Measurements from ENCODE around the gene AKNA. TPM values are rescaled to one million over a fixed set of nuclear protein-coding genes. Genes with fewer than 3 reads are reported as not detected.

Gene AKNA
- total and polyA plus RNA-seq, 2 donors from 2014 or later = 6.1 to 52.1 TPM

GRCh38 chr9:114419796-114420195 is 32.0 kb upstream of the AKNA start:
- Histone ChIP-seq H3K27me3 (ENCODE audit: control insufficient read depth, insufficient read depth, low read length) (no peaks in the 10 kb centered on the region), H3K4me3 (ENCODE audit: low read length in 3 of 3) (no peak overlapping the region), H3K4me1 (ENCODE audit: control insufficient read depth in 2 of 3, insufficient read depth in 2 of 3, low read depth in 1 of 3, low read length in 3 of 3) (no peaks in the 10 kb centered on the region), H3K9me3 (ENCODE audit: control insufficient read depth in 2 of 3, insufficient read depth in 1 of 3, low read length in 3 of 3) (no peaks in the 10 kb centered on the region), H3K36me3 (ENCODE audit: control insufficient read depth in 2 of 3, insufficient read depth in 3 of 3, low read length in 3 of 3) (no peaks in the 10 kb centered on the region), H3K9ac (ENCODE audit: low read length in 3 of 3) (no peak overlapping the region), H3K27ac (ENCODE audit: low read depth in 2 of 2, low read length in 2 of 2) (no peak overlapping the region)
- intact Hi-C loops (cut with DNase I) = no loop called here
- DNase-seq (no peak), FAIRE-seq (no peak)
- no peak for TF ChIP-seq CTCF (IDR thresholded peaks at IDR 0.05; ENCODE audit: borderline replicate concordance, extremely low read depth, insufficient read depth)

- intact Hi-C loops (cut with DNase I) = no loop called here
- Histone ChIP-seq H3K4me1 (ENCODE audit: control insufficient read depth in 2 of 3, insufficient read depth in 2 of 3, low read depth in 1 of 3, low read length in 3 of 3) (no peaks in the 10 kb centered on the region), H3K9ac (ENCODE audit: low read length in 3 of 3) (no peak overlapping the region), H3K27me3 (ENCODE audit: control insufficient read depth, insufficient read depth, low read length) (no peaks in the 10 kb centered on the region), H3K36me3 (ENCODE audit: control insufficient read depth in 2 of 3, insufficient read depth in 3 of 3, low read length in 3 of 3) (no peaks in the 10 kb centered on the region), H3K27ac (ENCODE audit: low read depth in 2 of 2, low read length in 2 of 2) (no peak overlapping the region), H3K4me3 (ENCODE audit: low read length in 3 of 3) (no peak overlapping the region), H3K9me3 (ENCODE audit: control insufficient read depth in 2 of 3, insufficient read depth in 1 of 3, low read length in 3 of 3) (no peaks in the 10 kb centered on the region)
- no peak for TF ChIP-seq CTCF (IDR thresholded peaks at IDR 0.05; ENCODE audit: borderline replicate concordance, extremely low read depth, insufficient read depth)
- no peak for FAIRE-seq
- DNase-seq = no peak
Observed at GRCh38 chr9:114418053-114418452, 30.3 kb upstream of the AKNA start.

- Histone ChIP-seq H3K27me3 (ENCODE audit: control insufficient read depth, insufficient read depth, low read length) (no peaks in the 10 kb centered on the region), H3K4me3 (ENCODE audit: low read length in 3 of 3) (no peak overlapping the region), H3K9me3 (ENCODE audit: control insufficient read depth in 2 of 3, insufficient read depth in 1 of 3, low read length in 3 of 3) (no peaks in the 10 kb centered on the region), H3K9ac (ENCODE audit: low read length in 3 of 3) (no peak overlapping the region), H3K36me3 (ENCODE audit: control insufficient read depth in 2 of 3, insufficient read depth in 3 of 3, low read length in 3 of 3) (no peaks in the 10 kb centered on the region), H3K27ac (ENCODE audit: low read depth in 2 of 2, low read length in 2 of 2) (no peak overlapping the region), H3K4me1 (ENCODE audit: control insufficient read depth in 2 of 3, insufficient read depth in 2 of 3, low read depth in 1 of 3, low read length in 3 of 3) (no peaks in the 10 kb centered on the region)
- DNase-seq (no peak), FAIRE-seq (no peak)
- intact Hi-C loops (cut with DNase I) = no loop called here
- TF ChIP-seq CTCF (IDR thresholded peaks at IDR 0.05; ENCODE audit: borderline replicate concordance, extremely low read depth, insufficient read depth) = no peak
Observed at GRCh38 chr9:114417511-114417910, 29.7 kb upstream of the AKNA start.

GRCh38 chr9:114416906-114417305 is 29.1 kb upstream of the AKNA start:
- Histone ChIP-seq H3K4me1 (ENCODE audit: control insufficient read depth in 2 of 3, insufficient read depth in 2 of 3, low read depth in 1 of 3, low read length in 3 of 3) (no peaks in the 10 kb centered on the region), H3K4me3 (ENCODE audit: low read length in 3 of 3) (no peak overlapping the region), H3K36me3 (ENCODE audit: control insufficient read depth in 2 of 3, insufficient read depth in 3 of 3, low read length in 3 of 3) (no peaks in the 10 kb centered on the region), H3K9ac (ENCODE audit: low read length in 3 of 3) (no peak overlapping the region), H3K9me3 (ENCODE audit: control insufficient read depth in 2 of 3, insufficient read depth in 1 of 3, low read length in 3 of 3) (no peaks in the 10 kb centered on the region), H3K27ac (ENCODE audit: low read depth in 2 of 2, low read length in 2 of 2) (no peak overlapping the region), H3K27me3 (ENCODE audit: control insufficient read depth, insufficient read depth, low read length) (no peaks in the 10 kb centered on the region)
- FAIRE-seq (no peak), DNase-seq (no peak)
- TF ChIP-seq CTCF (IDR thresholded peaks at IDR 0.05; ENCODE audit: borderline replicate concordance, extremely low read depth, insufficient read depth) = no peak
- intact Hi-C loops (cut with DNase I) = no loop called here

All from kidney (tissue), 14 donors.